ENCODE data around the gene AOAH.

The AOAH gene

DNA sequence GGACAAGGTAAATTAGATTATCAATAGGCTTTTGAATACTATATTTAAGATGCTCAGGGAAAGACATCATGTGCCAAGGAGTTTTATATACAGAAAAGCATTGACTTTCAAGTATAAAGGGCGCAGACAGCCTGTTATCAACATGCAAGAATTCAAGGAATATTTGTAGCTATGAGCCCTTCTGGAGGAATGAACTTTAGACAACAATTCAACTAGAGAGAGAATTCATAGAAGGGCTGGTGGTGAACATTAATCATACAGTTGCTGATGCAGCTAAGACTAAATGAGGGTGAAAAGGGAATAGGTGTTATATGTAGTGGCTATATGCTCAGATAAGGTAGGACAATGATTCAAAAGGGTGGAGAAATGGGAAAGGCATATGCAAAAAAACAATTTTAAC lies 41.2 kb downstream of the AOAH start:
- TF ChIP-seq, protein P1, sequence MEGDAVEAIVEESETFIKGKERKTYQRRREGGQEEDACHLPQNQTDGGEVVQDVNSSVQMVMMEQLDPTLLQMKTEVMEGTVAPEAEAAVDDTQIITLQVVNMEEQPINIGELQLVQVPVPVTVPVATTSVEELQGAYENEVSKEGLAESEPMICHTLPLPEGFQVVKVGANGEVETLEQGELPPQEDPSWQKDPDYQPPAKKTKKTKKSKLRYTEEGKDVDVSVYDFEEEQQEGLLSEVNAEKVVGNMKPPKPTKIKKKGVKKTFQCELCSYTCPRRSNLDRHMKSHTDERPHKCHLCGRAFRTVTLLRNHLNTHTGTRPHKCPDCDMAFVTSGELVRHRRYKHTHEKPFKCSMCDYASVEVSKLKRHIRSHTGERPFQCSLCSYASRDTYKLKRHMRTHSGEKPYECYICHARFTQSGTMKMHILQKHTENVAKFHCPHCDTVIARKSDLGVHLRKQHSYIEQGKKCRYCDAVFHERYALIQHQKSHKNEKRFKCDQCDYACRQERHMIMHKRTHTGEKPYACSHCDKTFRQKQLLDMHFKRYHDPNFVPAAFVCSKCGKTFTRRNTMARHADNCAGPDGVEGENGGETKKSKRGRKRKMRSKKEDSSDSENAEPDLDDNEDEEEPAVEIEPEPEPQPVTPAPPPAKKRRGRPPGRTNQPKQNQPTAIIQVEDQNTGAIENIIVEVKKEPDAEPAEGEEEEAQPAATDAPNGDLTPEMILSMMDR (IDR thresholded peaks at IDR 0.05; ENCODE audit: low read depth, low read length): no peak
- DNase-seq (ENCODE audit: extremely low read depth, low read depth): no peak

DNA sequence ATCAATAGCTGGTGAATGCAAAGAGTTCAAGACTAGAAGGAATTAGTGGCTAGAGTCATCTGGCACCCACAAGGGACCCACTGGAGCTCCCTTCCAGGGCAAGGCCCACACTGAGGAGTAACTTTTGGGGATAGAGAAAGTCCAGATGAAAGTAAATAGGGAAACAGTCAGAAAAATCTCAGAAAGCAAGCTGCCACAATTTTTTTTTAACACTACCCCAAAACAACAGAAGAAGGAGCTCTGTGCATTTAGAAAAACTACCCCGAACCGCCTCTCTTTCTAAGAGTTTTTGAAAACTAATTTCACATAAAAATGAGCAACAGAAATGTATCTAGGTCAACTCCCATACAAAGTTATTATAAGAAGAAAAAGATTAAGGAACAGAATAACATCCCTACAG lies 42.2 kb downstream of the AOAH start:
- TF ChIP-seq, protein P1 (IDR thresholded peaks at IDR 0.05; ENCODE audit: low read depth, low read length): no peak
- DNase-seq (ENCODE audit: extremely low read depth, low read depth): no peak

DNA sequence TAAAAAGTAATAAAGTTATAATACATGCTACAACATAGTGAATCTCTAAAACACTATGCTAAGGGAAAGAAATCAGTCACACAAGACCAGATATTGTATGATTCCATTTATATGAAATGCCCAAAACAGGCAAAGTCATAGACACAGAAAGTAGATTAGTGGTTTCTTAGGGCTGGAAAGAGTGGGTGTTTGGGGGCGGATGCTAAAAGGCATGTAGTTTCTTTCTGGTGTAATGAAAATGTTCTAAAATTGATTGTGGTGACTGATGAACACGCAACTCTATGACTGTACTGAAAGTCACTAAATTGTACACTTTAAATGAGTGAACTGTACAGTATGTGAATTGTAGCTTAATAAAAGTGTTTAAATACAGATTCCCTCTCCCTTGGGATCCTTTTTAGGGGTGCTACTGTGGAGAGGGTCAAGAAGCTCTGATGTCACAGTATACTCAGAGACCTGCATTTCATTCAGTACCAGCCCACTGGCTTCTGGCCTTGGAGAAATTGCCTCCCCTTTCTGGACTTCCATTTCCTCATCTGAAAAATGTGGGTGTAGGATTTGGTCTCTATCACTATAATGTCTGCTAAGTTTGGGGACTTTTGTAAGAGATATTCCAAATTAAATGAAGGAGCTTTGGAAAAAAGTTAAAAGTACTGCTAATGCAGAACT lies 46.4 kb downstream of the AOAH start:
- TF ChIP-seq, protein P1 (IDR thresholded peaks at IDR 0.05; ENCODE audit: low read depth, low read length): no peak
- DNase-seq (ENCODE audit: extremely low read depth, low read depth): no peak

GRCh38 chr7:36673703-36674102 lies 50.6 kb downstream of the AOAH start:
- DNase-seq (ENCODE audit: extremely low read depth, low read depth): no peak
- TF ChIP-seq, protein P1 (IDR thresholded peaks at IDR 0.05; ENCODE audit: low read depth, low read length): no peak

DNA sequence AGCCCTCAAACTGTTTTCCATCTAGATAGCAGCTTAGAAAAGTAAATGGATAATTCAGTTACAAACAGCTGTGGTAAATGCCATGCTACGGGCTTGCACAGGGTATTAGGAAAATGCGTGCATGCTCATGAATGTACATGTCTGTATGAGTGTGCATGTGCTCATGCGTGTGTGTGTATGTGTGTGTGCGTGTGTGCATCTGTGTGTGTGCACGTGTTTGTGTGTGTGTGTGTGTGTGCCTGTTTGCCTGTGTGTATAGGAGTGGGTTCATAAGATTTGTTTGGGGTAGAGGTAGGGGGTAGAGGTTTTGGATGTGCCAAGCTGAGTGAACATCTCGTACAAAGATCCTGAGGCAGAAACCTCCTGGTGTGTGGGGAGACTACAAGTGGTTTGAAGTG lies 52.9 kb downstream of the AOAH start:
- TF ChIP-seq, protein P1 (IDR thresholded peaks at IDR 0.05; ENCODE audit: low read depth, low read length): no peak
- no peak for DNase-seq (ENCODE audit: extremely low read depth, low read depth)

DNA sequence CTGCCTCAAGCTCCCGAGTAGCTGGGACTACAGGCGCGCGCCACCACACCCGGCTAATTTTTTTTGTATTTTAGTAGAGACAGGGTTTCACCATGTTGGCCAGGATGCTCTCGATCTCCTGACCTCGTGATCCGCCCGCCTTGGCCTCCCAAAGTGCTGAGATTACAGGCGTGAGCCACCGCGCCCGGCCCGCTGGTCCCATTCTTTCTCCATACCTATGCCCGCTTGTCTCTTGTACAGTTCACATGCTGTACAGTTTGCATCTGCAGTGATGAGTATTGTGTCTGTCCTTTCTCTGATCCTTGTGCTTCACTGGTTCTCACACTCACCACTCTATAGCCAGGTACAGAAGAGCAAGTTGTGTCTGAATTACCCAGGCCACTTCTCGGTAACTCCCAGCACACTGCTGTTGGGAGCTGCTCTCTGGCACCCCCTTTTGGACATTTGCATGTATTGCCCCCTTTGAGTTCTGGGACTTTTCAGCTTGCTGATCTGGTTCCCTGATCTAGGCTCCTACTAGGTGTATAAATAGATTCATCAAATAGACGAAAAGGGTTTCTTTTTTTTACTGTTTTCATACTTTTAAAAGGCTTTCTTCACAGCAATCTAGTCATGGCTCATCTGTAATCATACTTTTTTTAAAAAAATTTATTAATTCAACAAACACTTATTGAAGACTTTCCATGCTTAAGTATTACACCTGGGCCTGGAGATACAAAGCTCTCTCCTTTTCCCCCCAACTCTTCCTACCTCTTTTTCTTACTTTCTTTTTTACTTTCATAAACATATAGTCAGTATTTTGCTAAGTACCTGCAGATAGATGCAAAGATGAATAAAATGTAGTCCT lies 53.5 kb downstream of the AOAH start:
- TF ChIP-seq, protein P1 (IDR thresholded peaks at IDR 0.05; ENCODE audit: low read depth, low read length): peak; percentile 99
- no peak for DNase-seq (ENCODE audit: extremely low read depth, low read depth)

- TF ChIP-seq, protein P1 (IDR thresholded peaks at IDR 0.05; ENCODE audit: low read depth, low read length): no peak
- no peak for DNase-seq (ENCODE audit: extremely low read depth, low read depth)
Measured at GRCh38 chr7:36668750-36669149, 55.5 kb downstream of the AOAH start.

Measured in AG09319 (cell line).